Smooth muscle cell of the brain vasculature (primary cell): ENCODE measurements around the gene ADGRG7.

ENCODE experiments used
- DNase-seq: peaks from one replicate; pipeline ENCODE4 v3.0.0-alpha.2; 2012; ENCODE audit warnings: low read depth, low spot score

The ADGRG7 gene

GRCh38 chr3:100600181-100601042 lies 9.0 kb upstream of the ADGRG7 start:
- no peak for DNase-seq

- no peak for DNase-seq
These were observed 6.6 kb upstream of the ADGRG7 start for GRCh38 chr3:100602506-100603444.

- peak; percentile 41 for DNase-seq
These were observed 5.9 kb upstream of the ADGRG7 start for GRCh38 chr3:100603469-100603868.

- DNase-seq, result no peak
These were observed 4.0 kb upstream of the ADGRG7 start for GRCh38 chr3:100605358-100605757.

GRCh38 chr3:100606894-100607512 lies 2.4 kb upstream of the ADGRG7 start:
- DNase-seq, result no peak

GRCh38 chr3:100609963-100610362 lies 562 bp downstream of the ADGRG7 start:
- no peak for DNase-seq

- no peak for DNase-seq
These were observed 1.8 kb downstream of the ADGRG7 start for GRCh38 chr3:100611221-100611620.

- no peak for DNase-seq
These were observed 4.5 kb downstream of the ADGRG7 start for GRCh38 chr3:100613721-100614390.

- DNase-seq, result no peak
These were observed 5.5 kb downstream of the ADGRG7 start for GRCh38 chr3:100614941-100615340.

GRCh38 chr3:100615684-100616083 lies 6.3 kb downstream of the ADGRG7 start:
- no peak for DNase-seq

GRCh38 chr3:100621251-100621650 lies 11.8 kb downstream of the ADGRG7 start:
- DNase-seq, result no peak

GRCh38 chr3:100627491-100627890 lies 18.1 kb downstream of the ADGRG7 start:
- no peak for DNase-seq

GRCh38 chr3:100629421-100630127 lies 20.2 kb downstream of the ADGRG7 start:
- no peak for DNase-seq

GRCh38 chr3:100630664-100631063 lies 21.3 kb downstream of the ADGRG7 start:
- DNase-seq, result no peak

- no peak for DNase-seq
These were observed 21.8 kb downstream of the ADGRG7 start for GRCh38 chr3:100631236-100631635.

GRCh38 chr3:100634493-100635272 lies 25.3 kb downstream of the ADGRG7 start:
- DNase-seq, result no peak

- no peak for DNase-seq
These were observed 25.9 kb downstream of the ADGRG7 start for GRCh38 chr3:100635273-100635701.

GRCh38 chr3:100637197-100637631 lies 27.8 kb downstream of the ADGRG7 start:
- no peak for DNase-seq

GRCh38 chr3:100640633-100641032 lies 31.2 kb downstream of the ADGRG7 start:
- no peak for DNase-seq

- DNase-seq, result no peak
These were observed 32.2 kb downstream of the ADGRG7 start for GRCh38 chr3:100641471-100642032.
